Measurements from ENCODE around the gene KLHL29.

KLHL29 gene

DNA sequence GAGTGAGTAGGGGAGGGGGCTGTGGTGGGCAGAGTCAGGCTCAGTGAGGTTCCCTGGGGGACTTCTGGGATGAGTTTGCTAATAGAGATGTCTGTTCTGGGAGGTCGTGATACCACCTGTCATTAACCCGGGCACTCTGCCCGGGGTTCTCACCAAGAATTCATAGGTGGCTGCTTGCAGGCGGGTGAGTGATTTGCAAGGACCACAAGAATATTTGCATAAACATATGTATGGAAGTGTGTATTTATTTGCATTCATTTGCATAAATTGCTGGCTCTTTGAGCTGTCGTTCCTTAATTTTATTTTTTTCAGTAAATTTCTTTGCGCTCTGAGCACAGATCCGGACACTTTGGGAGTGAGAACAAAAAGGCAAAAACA lies 282.0 kb downstream of the KLHL29 start:
- no peak for DNase-seq

DNA sequence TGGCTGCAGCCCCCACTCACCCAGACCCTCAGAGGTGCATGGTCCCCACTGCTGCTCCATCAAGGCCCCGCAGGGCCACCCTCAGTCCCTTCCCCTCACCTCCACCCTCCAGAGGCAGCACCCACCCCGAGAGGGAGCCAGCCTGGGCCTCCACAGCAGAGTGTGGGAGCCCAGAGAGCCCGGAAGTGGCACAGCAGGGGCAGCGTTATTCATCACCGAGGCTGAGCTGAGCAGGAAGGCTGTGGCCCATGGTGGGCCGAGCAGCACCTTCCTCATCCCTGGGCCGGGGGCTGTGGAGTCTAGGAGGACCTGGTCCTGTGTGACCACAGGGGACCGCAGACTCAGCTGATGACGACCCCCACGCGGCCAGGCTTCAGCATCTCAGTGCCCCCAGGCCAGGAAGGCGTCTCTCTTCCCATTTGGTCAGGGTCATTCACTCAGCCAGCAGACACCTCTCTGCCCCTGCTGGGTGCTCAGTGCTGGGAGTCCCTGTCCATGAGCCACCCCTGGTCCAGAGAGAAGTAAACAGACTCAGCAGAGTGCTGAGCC lies 283.9 kb downstream of the KLHL29 start:
- DNase-seq, result no peak

DNA sequence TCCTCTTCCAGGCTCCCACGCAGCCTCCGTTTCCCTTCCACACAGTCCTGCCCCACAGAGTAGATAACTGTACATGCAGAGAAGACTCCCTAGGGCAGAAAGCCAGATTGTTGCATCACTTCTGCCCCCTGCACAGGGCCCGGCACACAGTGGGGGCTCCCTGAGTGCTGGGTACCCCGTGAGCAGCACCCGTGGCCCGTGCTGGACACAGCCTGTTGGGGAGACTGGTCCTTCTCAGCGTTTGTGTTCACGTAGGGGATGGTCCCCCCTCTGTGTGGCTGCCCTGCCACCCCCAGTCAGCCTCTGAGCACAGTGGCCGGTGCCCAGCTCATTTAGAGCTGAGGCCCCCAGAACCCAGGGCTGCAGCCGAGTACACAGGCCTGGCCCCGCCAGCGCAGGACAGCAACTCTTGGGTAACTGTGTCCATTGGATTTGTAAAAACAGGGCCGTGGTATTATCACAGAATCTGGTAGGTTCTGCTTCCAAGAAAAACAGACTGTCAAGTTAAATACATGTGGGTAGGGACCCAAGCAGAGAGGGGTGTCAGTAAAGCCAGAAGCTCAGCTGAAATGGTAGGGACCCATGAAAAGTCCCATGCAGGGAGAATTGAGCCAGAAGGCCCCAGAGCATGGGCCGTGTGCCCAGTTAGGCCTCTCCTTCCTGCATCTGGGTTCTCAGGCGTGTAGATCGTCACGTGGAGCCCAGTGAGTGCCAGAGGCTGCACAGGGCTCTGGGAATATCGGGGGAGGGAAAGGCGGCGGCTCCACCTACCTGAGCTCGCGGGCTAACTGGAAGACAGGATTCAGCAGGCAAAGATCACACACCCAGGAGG lies 284.6 kb downstream of the KLHL29 start:
- no peak for DNase-seq

DNA sequence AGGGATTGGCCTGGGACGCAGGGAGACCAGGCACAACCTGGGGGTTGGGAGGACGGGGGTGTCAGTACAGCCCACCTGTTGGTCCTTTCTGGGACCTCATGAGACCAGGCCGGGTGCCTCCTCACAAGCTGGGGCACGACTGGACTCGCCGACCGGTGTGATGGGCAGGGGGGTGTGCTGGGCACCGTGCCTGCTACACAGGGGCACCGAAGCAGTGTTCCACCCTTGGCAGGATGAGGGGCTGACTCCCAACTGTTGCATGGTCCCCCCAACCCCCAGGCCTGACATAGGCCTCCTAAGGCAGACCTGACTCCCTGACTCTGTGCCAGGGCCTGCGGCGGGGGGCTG lies 285.2 kb downstream of the KLHL29 start:
- DNase-seq, result no peak

DNA sequence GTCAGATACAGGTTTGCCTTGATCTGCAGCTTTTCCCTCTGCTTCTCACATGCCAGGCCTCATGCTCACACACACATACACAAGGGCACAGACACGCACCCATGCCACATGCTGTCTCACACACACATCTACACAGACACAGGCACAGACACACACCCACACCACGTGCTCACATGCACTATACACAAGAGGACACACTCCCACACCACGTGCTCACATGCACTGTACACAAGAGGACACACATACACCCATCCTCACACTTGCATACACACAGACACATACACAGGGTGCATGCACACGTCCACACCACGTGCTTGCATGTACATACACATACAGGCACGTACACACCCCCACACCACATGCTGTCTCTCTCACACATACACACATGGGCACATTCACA lies 288.1 kb downstream of the KLHL29 start:
- DNase-seq, result no peak

DNA sequence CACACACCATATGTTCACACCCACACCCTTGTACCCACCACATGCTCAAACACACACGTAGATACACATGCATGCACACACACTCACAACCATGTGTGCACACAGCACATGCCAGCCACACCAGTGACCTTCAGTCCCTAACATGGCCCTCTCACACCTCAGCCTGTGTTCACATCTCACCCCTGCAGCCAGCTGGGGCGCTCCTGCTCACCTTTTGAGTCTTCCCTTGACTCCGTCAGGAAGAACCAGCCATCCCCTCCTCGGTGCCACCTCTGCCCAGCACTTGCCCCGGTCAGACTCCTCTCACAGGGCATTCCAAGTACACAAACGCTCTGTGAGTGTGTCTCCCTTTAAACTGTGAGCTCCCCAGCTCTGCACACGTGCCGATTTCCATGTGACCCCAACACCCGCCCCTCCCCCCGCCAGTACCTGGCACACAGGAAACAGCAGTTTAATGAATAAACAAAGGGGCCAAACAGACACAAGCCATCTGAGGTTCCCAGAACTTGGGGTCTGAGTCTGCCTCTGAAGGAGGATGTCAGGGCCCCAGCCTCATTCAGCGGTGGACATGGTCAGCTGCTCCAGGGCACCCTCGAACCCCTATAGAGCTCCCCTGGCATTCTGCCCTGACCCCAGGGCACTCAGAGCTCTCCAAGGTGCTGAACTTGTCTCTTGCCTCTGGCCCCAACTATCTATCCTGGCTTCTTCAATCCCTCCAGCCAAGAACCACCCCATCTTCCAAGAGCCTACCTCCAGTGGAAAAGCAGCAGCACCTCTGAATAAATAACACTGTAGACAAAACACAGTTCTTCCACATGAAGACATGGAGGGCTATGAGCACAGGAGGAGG lies 289.1 kb downstream of the KLHL29 start:
- no peak for DNase-seq

DNA sequence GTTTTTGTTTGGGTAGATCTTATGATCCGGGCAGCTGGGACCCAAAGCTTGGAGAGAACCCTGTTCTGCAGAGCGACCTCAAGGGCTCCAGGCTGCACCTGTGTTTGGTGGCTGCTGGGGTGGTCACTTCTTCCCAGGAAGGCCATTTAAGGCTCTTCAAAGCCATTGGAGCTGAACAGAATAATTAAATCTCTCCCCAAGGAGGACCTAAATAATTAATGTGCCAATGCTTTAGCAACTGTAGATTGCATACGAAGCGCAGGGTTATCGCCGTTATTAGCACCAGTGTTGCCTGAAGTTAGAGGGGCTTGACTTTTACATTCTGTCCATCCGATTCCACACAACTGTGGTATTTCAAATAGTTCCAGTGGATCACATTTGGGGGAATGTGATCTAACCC lies 290.5 kb downstream of the KLHL29 start:
- no peak for DNase-seq

DNA sequence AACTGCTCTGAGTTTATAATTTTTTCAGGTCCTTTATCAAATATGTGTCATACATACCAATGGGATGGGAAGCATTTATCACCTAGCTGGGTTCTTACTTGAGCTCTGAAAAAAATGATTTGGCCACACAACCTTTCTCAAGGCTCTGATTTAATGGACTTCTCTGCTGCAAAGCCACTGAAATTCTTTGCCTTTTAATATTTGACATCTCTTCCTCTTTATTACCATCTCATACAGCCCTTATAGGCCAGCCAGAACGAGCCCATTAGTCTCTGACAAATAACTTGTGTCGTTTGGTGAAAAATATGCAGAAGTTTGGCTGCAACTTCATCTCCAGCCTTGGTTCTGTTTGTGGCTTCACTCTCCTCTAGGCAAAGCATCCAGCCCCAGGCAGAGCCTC lies 292.9 kb downstream of the KLHL29 start:
- no peak for DNase-seq

DNA sequence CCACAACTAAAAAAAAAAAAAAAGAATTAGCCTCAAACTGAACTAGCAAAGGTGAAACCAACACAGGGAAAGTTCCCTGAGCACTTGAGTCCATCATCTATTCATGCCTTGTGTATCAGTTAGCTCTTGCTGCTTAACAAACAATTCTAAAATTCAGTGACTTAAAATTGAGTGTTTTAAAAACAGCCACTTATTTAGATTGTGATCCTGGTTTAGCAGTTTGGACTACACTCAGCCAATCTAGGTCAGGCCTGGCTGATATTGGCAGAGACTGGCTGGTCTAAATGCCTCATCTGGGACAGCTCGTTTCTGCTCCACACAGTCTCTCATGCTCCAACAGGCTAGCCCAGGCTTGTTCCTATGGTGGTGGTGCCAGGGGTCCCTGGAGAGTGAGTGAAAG lies 294.1 kb downstream of the KLHL29 start:
- no peak for DNase-seq

DNA sequence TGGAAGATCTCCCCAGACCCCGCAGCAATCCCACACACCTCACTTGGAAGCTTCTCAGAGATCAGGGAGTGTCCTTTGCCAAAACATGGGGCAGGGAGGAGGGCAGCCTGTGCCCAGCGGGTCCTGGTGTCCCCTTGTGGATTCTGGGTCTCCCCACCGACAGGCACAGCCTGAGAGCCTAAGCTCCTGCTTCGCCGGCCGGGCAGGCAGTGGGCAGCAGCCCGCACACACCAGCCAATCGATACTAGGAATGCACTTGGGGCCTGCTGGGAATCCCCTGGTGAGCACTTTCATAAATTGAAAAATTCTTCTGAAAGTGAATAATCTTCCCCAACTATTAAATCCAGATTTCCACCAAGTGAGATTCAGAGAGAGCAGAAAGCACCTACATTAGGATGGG lies 296.0 kb downstream of the KLHL29 start:
- DNase-seq, result no peak

DNA sequence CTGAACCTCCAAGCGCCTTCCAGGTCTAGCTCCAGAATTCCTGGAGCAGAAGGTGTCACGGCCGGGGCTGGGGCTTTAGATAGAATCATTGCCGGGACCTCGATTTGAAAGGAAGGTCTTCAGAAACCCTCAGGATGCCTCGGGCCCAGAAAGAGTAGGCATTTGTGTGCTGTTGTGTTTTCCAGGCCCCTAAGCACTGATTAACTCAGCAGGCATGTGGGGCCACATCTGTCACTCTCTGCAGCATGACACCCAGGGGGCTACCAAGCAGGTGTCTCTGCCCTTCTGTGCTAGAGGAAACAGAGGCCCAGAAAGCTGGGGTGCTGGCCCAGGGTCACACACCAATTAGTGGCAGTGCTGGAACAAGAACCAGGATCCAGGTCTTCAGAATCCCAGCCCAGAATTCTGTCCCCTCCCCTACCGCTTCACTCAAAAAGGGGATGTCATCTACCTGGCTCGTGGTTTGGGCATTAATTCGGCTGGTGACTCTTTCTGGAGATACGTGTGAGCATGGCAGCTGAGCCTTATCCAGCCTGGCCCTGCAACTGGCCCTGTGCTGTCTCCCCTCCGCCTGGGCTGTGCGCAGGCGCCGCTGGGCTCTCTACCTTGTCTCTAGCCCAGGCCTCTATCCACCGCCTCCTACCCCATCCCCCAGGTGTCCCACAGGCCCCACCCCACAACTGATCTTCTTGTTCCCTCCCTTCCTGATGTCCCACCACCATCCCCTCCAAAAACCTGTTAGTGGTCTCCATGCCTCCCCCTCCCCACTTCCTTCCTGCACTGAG lies 296.6 kb downstream of the KLHL29 start:
- DNase-seq, result no peak

DNA sequence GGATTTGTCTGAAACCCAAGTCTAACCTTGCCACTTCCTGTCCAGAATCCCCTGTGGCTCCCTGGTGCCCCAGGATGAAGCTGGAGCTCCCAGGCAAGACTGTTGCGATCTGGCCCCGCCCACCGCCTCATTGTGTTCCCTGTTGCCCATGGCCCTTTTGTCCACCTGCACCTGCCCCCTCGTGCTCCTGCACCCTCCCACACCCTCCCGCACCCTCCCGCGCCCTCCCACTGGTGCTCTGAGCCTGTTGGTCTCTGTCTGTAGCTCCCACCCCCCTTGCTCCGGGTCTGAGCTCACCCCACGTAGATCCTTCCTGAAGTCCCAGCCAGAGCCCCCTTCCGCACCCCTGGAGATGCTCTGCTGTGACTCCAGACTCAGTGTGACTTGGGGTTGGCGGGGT lies 297.5 kb downstream of the KLHL29 start:
- no peak for DNase-seq

DNA sequence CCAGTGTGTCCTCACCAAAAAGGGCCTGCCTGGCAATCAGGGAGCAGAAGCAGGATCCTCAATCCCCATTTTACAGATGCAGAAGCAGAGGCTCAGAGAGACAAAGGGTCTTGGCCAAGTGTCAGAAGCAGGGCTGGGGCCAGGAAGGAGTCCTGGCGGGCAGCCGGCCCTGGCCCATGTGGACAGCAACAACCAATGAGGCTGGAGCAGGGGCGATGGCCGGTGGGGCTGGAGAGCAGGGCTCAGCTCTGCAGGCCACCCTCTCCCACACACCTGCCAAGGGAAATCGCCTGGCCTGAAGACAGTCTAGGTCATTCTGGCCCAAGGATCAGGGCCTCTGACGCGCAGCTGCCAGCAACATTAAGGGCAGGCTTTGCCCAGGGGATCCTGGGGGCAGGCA lies 298.0 kb downstream of the KLHL29 start:
- DNase-seq, result no peak

DNA sequence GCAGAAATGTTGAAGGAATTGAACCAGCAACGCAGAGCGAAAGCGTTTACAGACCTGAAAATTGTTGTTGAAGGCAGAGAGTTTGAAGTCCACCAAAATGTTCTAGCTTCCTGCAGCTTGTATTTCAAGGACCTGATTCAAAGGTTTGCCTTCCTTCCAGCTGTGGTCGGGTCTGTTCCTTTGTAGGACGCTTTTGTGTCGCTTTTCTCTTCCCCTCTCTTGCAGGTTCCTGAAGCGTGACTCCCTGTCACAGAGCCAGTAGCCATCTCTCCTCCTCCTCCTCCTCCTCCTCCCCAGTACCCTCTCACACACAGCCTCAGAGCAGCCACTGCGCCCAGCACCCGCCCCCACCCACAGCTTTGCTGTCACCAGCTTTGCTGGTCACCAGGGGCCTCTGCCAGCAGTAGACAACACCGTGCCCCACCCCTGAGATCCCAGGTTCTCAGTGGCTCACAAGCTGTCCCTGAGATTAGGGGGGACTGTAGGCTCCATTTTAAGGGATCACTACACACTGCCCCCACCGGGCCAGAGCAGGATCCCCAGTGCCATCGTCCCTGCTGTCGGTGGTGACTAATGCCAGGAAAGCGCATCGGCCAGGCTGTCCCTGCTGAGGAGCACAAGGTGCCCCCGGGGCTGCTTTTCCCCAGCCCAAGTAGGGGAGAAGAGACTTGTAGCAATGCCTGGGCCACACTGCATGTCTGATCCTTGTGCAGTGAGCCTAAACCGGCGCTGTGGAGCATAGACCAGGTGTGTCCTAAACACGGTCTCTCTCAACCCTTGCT lies 299.6 kb downstream of the KLHL29 start:
- DNase-seq, result no peak

DNA sequence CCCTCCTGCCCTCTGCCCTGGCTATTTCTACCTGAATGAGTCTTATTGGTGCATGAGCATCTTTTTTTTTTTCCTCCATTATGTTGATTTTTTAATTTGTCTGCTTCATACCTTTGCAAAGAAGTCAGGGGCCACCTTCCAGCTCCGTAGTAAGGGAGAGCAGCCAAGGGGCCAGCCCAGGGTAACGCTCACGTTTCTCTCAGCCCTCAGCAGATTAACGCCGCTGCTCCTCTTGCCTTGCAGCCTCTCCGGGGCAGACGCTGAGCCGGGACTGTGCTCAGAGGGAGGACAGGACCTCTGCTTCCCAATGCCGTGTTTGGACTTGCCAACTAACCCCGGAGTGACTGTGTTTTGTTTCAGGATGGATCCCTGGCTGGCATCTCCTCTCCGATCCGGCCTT lies 300.2 kb downstream of the KLHL29 start:
- DNase-seq, result no peak

DNA sequence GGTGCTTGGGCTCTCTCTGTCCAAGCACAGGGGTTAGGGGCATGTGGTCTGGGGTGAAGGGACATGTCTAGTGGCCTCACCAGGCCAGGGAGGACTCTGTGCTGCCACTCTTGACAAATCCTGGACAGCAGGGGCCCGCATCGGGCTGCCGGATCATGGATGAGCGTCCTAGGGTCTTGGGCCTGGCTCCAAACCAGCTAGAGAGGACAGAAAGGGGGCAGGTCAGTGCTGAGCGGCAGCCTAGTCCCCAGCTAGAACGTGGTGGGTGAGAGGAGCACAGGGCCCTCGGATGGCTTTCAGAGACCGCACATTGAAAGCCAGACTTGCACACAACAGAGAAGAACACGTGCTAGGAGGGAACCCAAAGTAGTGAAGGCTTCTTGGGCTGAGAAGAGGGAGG lies 300.7 kb downstream of the KLHL29 start:
- DNase-seq, result no peak

DNA sequence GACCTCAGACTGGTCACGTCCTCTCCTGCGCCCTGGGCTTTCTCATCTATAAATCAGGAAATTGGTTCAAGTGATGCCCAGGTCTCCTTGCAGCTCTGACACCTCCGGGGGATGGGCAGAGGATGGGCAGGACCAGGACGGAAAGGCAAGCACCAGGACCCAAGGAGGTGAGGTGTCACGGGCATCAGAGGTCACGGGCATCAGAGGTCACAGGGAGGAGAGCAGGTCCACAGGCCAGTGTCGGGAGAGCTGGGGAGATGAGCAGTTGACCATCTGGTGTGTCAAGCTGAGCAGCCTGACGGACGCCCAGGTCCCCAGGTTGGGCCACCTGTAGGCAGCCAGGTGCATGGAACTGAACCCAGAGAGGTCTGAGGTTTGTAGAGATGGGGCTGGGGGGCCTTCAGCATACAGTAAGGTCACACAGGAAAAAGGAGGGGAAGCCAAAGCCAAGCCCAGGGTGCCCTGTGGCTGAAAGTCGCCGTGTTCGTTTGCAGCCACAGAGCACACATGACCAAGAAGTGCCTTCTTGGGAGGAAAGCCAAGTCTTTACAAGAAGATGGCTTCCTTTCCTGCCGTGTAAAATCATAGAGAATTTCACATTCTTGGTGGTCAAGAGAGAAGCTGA lies 301.5 kb downstream of the KLHL29 start:
- DNase-seq, result no peak

DNA sequence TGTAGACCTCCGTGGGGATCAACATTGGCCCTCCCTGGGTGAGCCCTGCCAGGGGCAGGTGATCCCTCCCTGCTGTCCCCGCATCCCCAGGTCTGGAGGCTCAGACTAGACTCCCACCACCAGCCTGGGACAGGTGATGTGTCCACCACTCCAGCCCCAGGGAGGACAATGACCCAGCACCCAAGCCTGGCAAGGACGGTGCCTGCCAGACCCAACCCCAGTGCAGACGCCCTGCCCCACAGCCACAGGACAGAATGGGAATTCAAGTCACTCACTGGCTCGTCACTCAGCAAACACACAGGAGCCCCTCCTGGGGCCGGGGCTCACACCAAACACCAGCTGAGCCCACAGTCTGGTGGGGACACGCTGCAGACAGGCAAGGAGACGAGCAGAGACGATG lies 302.2 kb downstream of the KLHL29 start:
- no peak for DNase-seq

DNA sequence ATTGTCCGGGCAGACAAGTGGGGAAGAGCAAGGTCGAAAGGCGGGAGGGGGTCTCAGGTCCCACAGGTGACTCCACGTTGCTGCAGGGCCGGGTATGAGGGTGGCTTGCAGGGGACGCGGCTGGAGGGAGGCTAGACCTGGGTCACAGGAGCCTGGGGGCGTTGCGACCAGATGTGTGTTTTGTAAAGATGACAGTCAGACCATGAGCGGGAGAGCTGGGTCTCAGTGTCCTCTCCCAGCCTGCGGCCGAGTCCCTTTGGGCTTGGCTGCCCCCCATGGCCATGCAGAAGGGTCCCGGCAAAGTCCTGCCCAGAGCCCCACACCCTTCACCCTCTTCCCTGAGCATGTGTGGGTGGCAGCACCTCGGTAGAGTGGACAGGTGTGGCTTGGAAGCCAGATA lies 302.7 kb downstream of the KLHL29 start:
- DNase-seq, result no peak

DNA sequence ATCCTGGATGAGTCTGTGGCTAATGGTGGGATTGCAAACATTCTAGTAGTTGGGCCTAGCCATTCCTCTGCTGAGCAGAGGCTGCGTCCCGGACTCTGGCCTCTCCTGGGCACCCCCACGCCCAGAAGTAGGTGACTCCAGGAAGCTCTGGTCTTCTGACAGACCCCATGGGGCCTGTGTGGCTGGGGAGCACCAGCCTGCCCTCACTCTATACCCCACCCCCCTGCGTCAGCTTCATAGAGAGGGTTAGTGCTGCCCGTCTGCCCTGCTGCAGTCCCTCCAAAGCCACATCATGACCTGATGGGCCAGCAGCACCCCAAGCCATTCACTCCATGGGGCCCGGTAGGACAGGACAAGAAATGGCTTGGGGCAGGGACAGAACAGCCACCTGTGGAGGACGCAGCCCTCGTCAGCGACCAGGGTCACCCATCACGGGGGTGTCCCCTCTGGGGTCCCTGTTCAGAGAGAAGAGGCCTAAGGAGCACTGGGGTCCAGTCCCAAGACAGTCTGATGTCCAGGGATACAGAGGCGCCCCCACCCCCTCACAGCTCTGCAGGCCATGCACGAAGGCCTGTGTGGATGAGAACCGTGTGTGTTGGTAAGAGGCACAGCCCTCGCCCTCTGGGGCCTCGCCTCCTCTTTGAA lies 303.6 kb downstream of the KLHL29 start:
- no peak for DNase-seq

DNA sequence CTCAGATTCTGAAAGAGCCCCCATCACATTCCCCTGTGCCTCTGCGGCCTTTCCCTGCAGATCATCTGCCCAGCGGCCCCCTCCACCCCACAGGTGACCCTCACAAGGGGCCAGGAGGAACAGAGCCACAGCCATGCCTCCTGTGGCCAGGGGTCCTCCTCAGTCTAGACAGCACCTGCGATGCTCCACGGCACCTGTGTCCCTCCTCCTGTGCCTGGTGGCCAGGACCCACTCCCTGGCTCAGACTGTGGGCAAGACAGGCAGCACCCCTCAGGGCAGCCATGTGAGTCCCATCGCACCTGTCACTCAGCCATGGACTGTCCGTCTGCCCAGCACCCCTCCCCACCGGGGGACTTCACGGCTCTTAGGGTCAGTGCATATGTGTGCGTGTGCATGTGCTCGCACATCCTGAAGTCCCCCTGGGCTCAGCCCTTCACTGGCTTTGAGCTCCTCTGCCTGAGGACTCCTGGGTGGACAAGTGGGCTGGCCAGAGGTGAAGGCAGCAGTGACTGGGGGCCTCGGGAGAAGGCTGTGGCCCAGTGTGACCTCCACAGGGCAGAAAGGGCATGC lies 304.2 kb downstream of the KLHL29 start:
- DNase-seq, result no peak
